HepG2 (cell line): Measurements from ENCODE around the gene NDUFB10. TPM values are rescaled to one million over a fixed set of nuclear protein-coding genes. Genes with fewer than 3 reads are reported as not detected.

ENCODE experiments used
- ATF7 ChIP-seq, 2 experiments: fragments of 450-650 bp in 1 of 2; sonication (generic) in 1 of 2; formaldehyde crosslinking in 1 of 2; IDR thresholded peaks; 2 replicates each; pipeline versions ENCODE4 v1.4.0 to v1.6.1; 2016 to 2020; ENCODE audit warnings: antibody characterized with exemption in 1 of 2, mild to moderate bottlenecking in 1 of 2, missing genetic modification reagents in 1 of 2
- ELF3 ChIP-seq: IDR thresholded peaks from 2 replicates; pipeline ENCODE4 v1.6.1; 2016; ENCODE audit warnings: missing genetic modification reagents, missing compliant biosample characterization
- FOXK2 ChIP-seq: fragments of 450-650 bp; IDR thresholded peaks from 2 replicates; pipeline ENCODE4 v1.6.1; 2016
- FOXO1 ChIP-seq: sonication (generic); formaldehyde crosslinking; IDR thresholded peaks from 2 replicates; pipeline ENCODE4 v1.4.0; 2020; ENCODE audit warnings: missing genetic modification reagents
- GABPB1 ChIP-seq: IDR thresholded peaks from 2 replicates; pipeline ENCODE4 v1.6.1; 2016; ENCODE audit warnings: mild to moderate bottlenecking, missing genetic modification reagents, moderate library complexity, missing compliant biosample characterization
- GATAD1 ChIP-seq: IDR thresholded peaks from 2 replicates; pipeline ENCODE4 v1.6.1; 2016; ENCODE audit warnings: missing genetic modification reagents, missing compliant biosample characterization
- HDAC1 ChIP-seq: sonication (generic); formaldehyde crosslinking; IDR thresholded peaks from 2 replicates; pipeline ENCODE4 v1.5.1; 2020; ENCODE audit warnings: mild to moderate bottlenecking, missing genetic modification reagents
- HIC2 ChIP-seq: sonication (generic); formaldehyde crosslinking; IDR thresholded peaks from 2 replicates; pipeline ENCODE4 v1.9.0; 2022; ENCODE audit warnings: low read depth, missing genetic modification reagents
- MBNL3 ChIP-seq: fragments of 250-450 bp; sonication (Bioruptor Pico); conservative IDR thresholded peaks from 2 replicates; pipeline ENCODE4 v1.8.0; 2022; ENCODE audit warnings: mild to moderate bottlenecking, inconsistent platforms
- SNAPC4 ChIP-seq: sonication (generic); formaldehyde crosslinking; IDR thresholded peaks from 2 replicates; pipeline ENCODE4 v1.4.0; 2020; ENCODE audit warnings: mild to moderate bottlenecking, missing genetic modification reagents
- SRSF1 ChIP-seq: fragments of 200-400 bp; formaldehyde crosslinking; optimal IDR thresholded peaks from 2 replicates; pipeline ENCODE3; 2017; ENCODE audit warnings: mild to moderate bottlenecking, low read depth, low read length, moderate library complexity
- STAT5B ChIP-seq: sonication (generic); formaldehyde crosslinking; IDR thresholded peaks from 2 replicates; pipeline ENCODE4 v1.4.0; 2020; ENCODE audit warnings: missing genetic modification reagents
- TP53 ChIP-seq: sonication (generic); formaldehyde crosslinking; conservative IDR thresholded peaks from 2 replicates; pipeline ENCODE4 v1.4.0; 2020; ENCODE audit warnings: missing genetic modification reagents
- YY1 ChIP-seq: IDR thresholded peaks from 2 replicates; pipeline ENCODE4 v1.6.1; 2011; ENCODE audit warnings: low read length, low read depth, moderate library complexity, mild to moderate bottlenecking; ENCODE audit not compliant: insufficient read depth, insufficient replicate concordance
- ZBTB38 ChIP-seq: sonication (generic); formaldehyde crosslinking; IDR thresholded peaks from 2 replicates; pipeline ENCODE4 v1.5.1; 2020; ENCODE audit warnings: mild to moderate bottlenecking, missing genetic modification reagents
- ZNF230 ChIP-seq: sonication (generic); formaldehyde crosslinking; IDR thresholded peaks from 2 replicates; pipeline ENCODE4 v1.4.0; 2020; ENCODE audit warnings: mild to moderate bottlenecking, missing genetic modification reagents
- ZNF512 ChIP-seq: sonication (generic); formaldehyde crosslinking; IDR thresholded peaks from 2 replicates; pipeline ENCODE4 v1.4.0; 2020; ENCODE audit warnings: mild to moderate bottlenecking, missing genetic modification reagents
- ZNF703 ChIP-seq: sonication (generic); formaldehyde crosslinking; IDR thresholded peaks from 2 replicates; pipeline ENCODE4 v1.5.1; 2020; ENCODE audit warnings: missing genetic modification reagents, mild to moderate bottlenecking, moderate library complexity, borderline replicate concordance
- ZNF772 ChIP-seq: sonication (generic); formaldehyde crosslinking; IDR thresholded peaks from 2 replicates; pipeline ENCODE4 v1.5.0; 2020; ENCODE audit warnings: mild to moderate bottlenecking, missing genetic modification reagents
- ZNF839 ChIP-seq: sonication (generic); formaldehyde crosslinking; IDR thresholded peaks from 2 replicates; pipeline ENCODE4 v1.4.0; 2020; ENCODE audit warnings: missing genetic modification reagents, mild to moderate bottlenecking, borderline replicate concordance
- ZSCAN29 ChIP-seq: sonication (generic); formaldehyde crosslinking; conservative IDR thresholded peaks from 2 replicates; pipeline ENCODE4 v1.4.0; 2020; ENCODE audit warnings: mild to moderate bottlenecking, missing genetic modification reagents
- polyA plus RNA-seq, 8 experiments: library from polyadenylated mRNA; depleted of rRNA in 3 of 8; stranded (reverse) in 7 of 8; unstranded in 1 of 8; fragments of >200 nt; fragmentation: Illumina TruSeq in 4 of 8; extraction: Trizol in 4 of 8; gene quantifications; 2 replicates each; pipeline versions ENCODE4 v1.2.1 to v1.2.3, GENCODE V29; 2011 to 2016; ENCODE audit warnings: low read depth in 4 of 8, missing spikeins in 1 of 8, mixed read lengths in 1 of 8; ENCODE audit not compliant: insufficient read depth in 1 of 8
- total RNA-seq, 5 experiments: library from RNA; depleted of rRNA; stranded (reverse); fragments of >200 nt; fragmentation: Illumina TruSeq; extraction: Trizol; gene quantifications; 2 replicates each; pipeline ENCODE4 v1.2.3, GENCODE V29; 2016; ENCODE audit warnings: low read depth in 1 of 5

NDUFB10 gene
- total and polyA plus RNA-seq, 2 of the 13 experiments (the other 11 are each of a cell fraction or from before 2014, with no cell fraction given): 68.6 to 157 TPM

GRCh38 chr16:1959269-1960039 is at the start of gene NDUFB10 (continued):
- no peak for TF ChIP-seq HIC2 (CRISPR knock-in tag)
- no peak for TF ChIP-seq ZNF230 (CRISPR knock-in tag)
- TF ChIP-seq ZNF772 (CRISPR knock-in tag): peak; percentile 82; the same call in 1 of the 2 replicates
- TF ChIP-seq GATAD1 (CRISPR knock-in tag): peak; percentile 78
- TF ChIP-seq STAT5B: no peak
- TF ChIP-seq TP53 (CRISPR knock-in tag): 0 out of 2 replicates have a peak, but pooled peaks have one; percentile 15
- no peak for TF ChIP-seq FOXK2
- TF ChIP-seq SNAPC4 (CRISPR knock-in tag): no peak
- peak; percentile 83 for TF ChIP-seq HDAC1 (CRISPR knock-in tag)
- no peak for TF ChIP-seq ZNF512
- peak; percentile 51 for TF ChIP-seq SRSF1
- peak; percentile 89 for TF ChIP-seq GABPB1 (CRISPR knock-in tag)
- no peak for TF ChIP-seq MBNL3 (CRISPR knock-in tag)
- peak; percentile 88 for TF ChIP-seq YY1
- no peak for TF ChIP-seq ATF7 (IDR thresholded peaks at IDR 0.05)
- TF ChIP-seq ATF7 (CRISPR knock-in tag; IDR thresholded peaks at IDR 0.05): 0 out of 2 replicates have a peak, but pooled peaks have one; percentile 43
- TF ChIP-seq ZNF839 (CRISPR knock-in tag): no peak; the same call in 1 of the 2 replicates
- TF ChIP-seq ZSCAN29 (CRISPR knock-in tag): 0 out of 2 replicates have a peak, but pooled peaks have one; percentile 37
- TF ChIP-seq ZNF703 (CRISPR knock-in tag): no peak
- TF ChIP-seq ZBTB38 (CRISPR knock-in tag): peak; percentile 85
- peak; percentile 44 for TF ChIP-seq ELF3 (CRISPR knock-in tag)
- peak; percentile 42; the same call in 1 of the 2 replicates for TF ChIP-seq FOXO1 (CRISPR knock-in tag)
